H1 (cell line): ENCODE measurements around the gene SLC9A3. TPM values are rescaled to one million over a fixed set of nuclear protein-coding genes. Genes with fewer than 3 reads are reported as not detected.

Experiments used
- CTCF ChIA-PET: fragments of 300-600 bp; sonication (Branson Sonifier 250); formaldehyde crosslinking; loops from one replicate; lab custom pipeline; 2021; ENCODE audit not compliant: partially characterized antibody; lab: Charles Lee
- POLR2A ChIA-PET: fragments of 300-600 bp; sonication (Branson Sonifier 250); formaldehyde crosslinking; loops from one replicate; lab custom pipeline; 2021; ENCODE audit warnings: inconsistent platforms; ENCODE audit not compliant: partially characterized antibody; lab: Charles Lee
- DNase-seq, 2 experiments: peaks; one replicate each; pipeline versions ENCODE4 v3.0.0 to v3.0.0-alpha.2; 2010 to 2022; ENCODE audit warnings: low spot score in 2 of 2, low read depth in 1 of 2, mixed read lengths in 1 of 2
- FAIRE-seq: peaks from 2 replicates; lab custom pipeline; 2011; peaks lifted over from hg19 to GRCh38; lab: Jason Lieb, UNC
- H2AFZ ChIP-seq: 2 replicates; pipeline ENCODE4 v1.8.1; 2012; ENCODE audit warnings: low read length, inconsistent platforms
- H2AK5ac ChIP-seq: 2 replicates; pipeline ENCODE4 v1.6.1; 2013; ENCODE audit warnings: low read depth, low read length
- H2BK120ac ChIP-seq: replicated peaks from 2 replicates; pipeline ENCODE3; 2013; ENCODE audit warnings: low read depth, low read length, inconsistent platforms
- H2BK12ac ChIP-seq: 2 replicates; pipeline ENCODE4 v1.6.1; 2013; ENCODE audit warnings: low read depth, low read length
- H2BK15ac ChIP-seq: 2 replicates; pipeline ENCODE4 v1.6.1; 2013; ENCODE audit warnings: low read length
- H2BK20ac ChIP-seq: 2 replicates; pipeline ENCODE4 v1.6.1; 2013; ENCODE audit warnings: low read length
- H2BK5ac ChIP-seq: 2 replicates; pipeline ENCODE4 v1.6.1; 2013; ENCODE audit warnings: low read depth, low read length
- H3K14ac ChIP-seq: 2 replicates; pipeline ENCODE4 v1.6.1; 2013; ENCODE audit warnings: inconsistent platforms; ENCODE audit not compliant: insufficient read length
- H3K18ac ChIP-seq: 2 replicates; pipeline ENCODE4 v1.6.1; 2013; ENCODE audit warnings: low read length; ENCODE audit errors: extremely low read depth
- H3K23ac ChIP-seq: 2 replicates; pipeline ENCODE4 v1.6.1; 2013; ENCODE audit warnings: inconsistent platforms; ENCODE audit not compliant: insufficient read length
- H3K23me2 ChIP-seq: 2 replicates; pipeline ENCODE4 v1.6.1; 2013; ENCODE audit warnings: low read depth, low read length
- H3K27ac ChIP-seq: 2 replicates; pipeline ENCODE4 v1.6.1; 2011; ENCODE audit warnings: low read depth, low read length, inconsistent platforms
- H3K27me3 ChIP-seq, 4 experiments: replicated peaks in 1 of 4; 1 replicate in 1 of 4; 2 replicates in 3 of 4; pipeline versions ENCODE4 v1.6.1 to v1.8.1; 2011 to 2013; ENCODE audit warnings: low read length in 3 of 4, mild to moderate bottlenecking in 3 of 4, inconsistent platforms in 2 of 4, mixed read lengths in 2 of 4, moderate library complexity in 1 of 4; ENCODE audit not compliant: control insufficient read depth in 3 of 4, insufficient read depth in 3 of 4; ENCODE audit errors: extremely low read depth in 1 of 4
- H3K36me3 ChIP-seq, 4 experiments: 2 replicates each; pipeline versions ENCODE4 v1.6.1 to v1.8.1; 2011 to 2013; ENCODE audit warnings: mild to moderate bottlenecking in 4 of 4, low read length in 3 of 4, moderate library complexity in 2 of 4, control low read depth in 1 of 4, inconsistent platforms in 1 of 4; ENCODE audit not compliant: insufficient read depth in 4 of 4, control insufficient read depth in 2 of 4
- H3K4ac ChIP-seq: replicated peaks from 2 replicates; pipeline ENCODE3; 2013; ENCODE audit warnings: low read length, low read depth, mixed read lengths, inconsistent platforms; ENCODE audit not compliant: insufficient read length
- H3K4me1 ChIP-seq, 4 experiments: replicated peaks in 1 of 4; 1 replicate in 1 of 4; 2 replicates in 3 of 4; pipeline versions ENCODE4 v1.6.1 to v1.8.1; 2011 to 2013; ENCODE audit warnings: low read length in 3 of 4, inconsistent platforms in 2 of 4, mixed read lengths in 1 of 4; ENCODE audit not compliant: insufficient read depth in 4 of 4, control insufficient read depth in 3 of 4
- H3K4me2 ChIP-seq, 2 experiments: 2 replicates each; pipeline versions ENCODE4 v1.6.1 to v1.8.1; 2011 to 2013; ENCODE audit warnings: low read depth in 2 of 2, low read length in 2 of 2, control low read depth in 1 of 2, inconsistent platforms in 1 of 2, mild to moderate bottlenecking in 1 of 2; ENCODE audit not compliant: insufficient read depth in 1 of 2
- H3K4me3 ChIP-seq, 4 experiments: fragments of 200-600, 300-600 bp in 1 of 4; sonication (generic), shearing (Covaris generic), sonication (Bioruptor Twin) in 1 of 4; 2 replicates each; pipeline versions ENCODE4 v1.5.1 to v1.8.1; 2011 to 2016; ENCODE audit warnings: low read length in 4 of 4, low read depth in 3 of 4, control low read depth in 2 of 4, inconsistent platforms in 2 of 4, mild to moderate bottlenecking in 2 of 4, mixed read lengths in 1 of 4, moderate library complexity in 1 of 4; ENCODE audit not compliant: insufficient read depth in 2 of 4; ENCODE audit errors: extremely low read depth in 1 of 4
- H3K56ac ChIP-seq: replicated peaks from 2 replicates; pipeline ENCODE3; 2013; ENCODE audit warnings: low read depth, mild to moderate bottlenecking, mixed read lengths, low read length, inconsistent platforms; ENCODE audit not compliant: insufficient read length
- H3K79me1 ChIP-seq: 2 replicates; pipeline ENCODE4 v1.6.1; 2013; ENCODE audit warnings: low read depth, low read length, control low read depth
- H3K79me2 ChIP-seq, 2 experiments: 2 replicates each; pipeline versions ENCODE4 v1.6.1 to v1.8.1; 2012 to 2013; ENCODE audit warnings: low read length in 2 of 2, mild to moderate bottlenecking in 2 of 2, inconsistent platforms in 1 of 2; ENCODE audit not compliant: insufficient read depth in 2 of 2, control insufficient read depth in 1 of 2
- H3K9ac ChIP-seq, 4 experiments: replicated peaks in 1 of 4; 1 replicate in 1 of 4; 2 replicates in 3 of 4; pipeline versions ENCODE4 v1.6.1 to v1.8.1; 2011 to 2013; ENCODE audit warnings: low read depth in 3 of 4, low read length in 3 of 4, control low read depth in 2 of 4, mild to moderate bottlenecking in 2 of 4, moderate library complexity in 2 of 4, inconsistent platforms in 1 of 4; ENCODE audit errors: extremely low read depth in 1 of 4
- H3K9me3 ChIP-seq, 2 experiments: 2 replicates each; pipeline versions ENCODE4 v1.6.1 to v1.8.1; 2012 to 2013; ENCODE audit warnings: mild to moderate bottlenecking in 2 of 2, moderate library complexity in 2 of 2, control low read depth in 1 of 2, inconsistent platforms in 1 of 2, low read depth in 1 of 2, low read length in 1 of 2, mixed read lengths in 1 of 2; ENCODE audit not compliant: insufficient read depth in 2 of 2
- H4K20me1 ChIP-seq, 2 experiments: replicated peaks in 1 of 2; 2 replicates each; pipeline versions ENCODE3 to v1.8.1; 2011 to 2013; ENCODE audit warnings: inconsistent platforms in 2 of 2, low read length in 2 of 2, mild to moderate bottlenecking in 1 of 2; ENCODE audit not compliant: insufficient read depth in 2 of 2, control insufficient read depth in 1 of 2
- H4K5ac ChIP-seq: 2 replicates; pipeline ENCODE4 v1.6.1; 2013; ENCODE audit warnings: low read length, low read depth, mixed read lengths, inconsistent platforms; ENCODE audit not compliant: insufficient read length
- H4K8ac ChIP-seq: 2 replicates; pipeline ENCODE4 v1.8.0; 2013; ENCODE audit warnings: mild to moderate bottlenecking, moderate library complexity, low read length, inconsistent platforms; ENCODE audit not compliant: insufficient read depth; ENCODE audit errors: extremely low read depth
- H4K91ac ChIP-seq: replicated peaks from 2 replicates; pipeline ENCODE3; 2013; ENCODE audit warnings: low read length, mixed read lengths, inconsistent platforms; ENCODE audit not compliant: insufficient read length
- CREB1 ChIP-seq: IDR thresholded peaks from 2 replicates; pipeline ENCODE4 v1.6.1; 2012; ENCODE audit warnings: inconsistent platforms
- CTBP2 ChIP-seq: IDR thresholded peaks from 2 replicates; pipeline ENCODE4 v1.7.0; 2011; ENCODE audit warnings: borderline replicate concordance, mild to moderate bottlenecking, moderate library complexity, mixed read lengths, low read length; ENCODE audit not compliant: insufficient read depth, insufficient read length
- EP300 ChIP-seq, 2 experiments: IDR thresholded peaks; 1 replicate in 1 of 2; 2 replicates in 1 of 2; pipeline ENCODE4 v1.6.1; 2011 to 2012; ENCODE audit warnings: low read depth in 2 of 2, low read length in 2 of 2, mild to moderate bottlenecking in 2 of 2, borderline replicate concordance in 1 of 2, inconsistent platforms in 1 of 2, moderate library complexity in 1 of 2
- SAP30 ChIP-seq: fragments of 300-600 bp; sonication (generic); IDR thresholded peaks from 2 replicates; pipeline ENCODE4 v1.7.1; 2012; ENCODE audit warnings: low read length, moderate library complexity, mild to moderate bottlenecking, inconsistent platforms; ENCODE audit not compliant: insufficient read depth, insufficient replicate concordance
- TCF12 ChIP-seq: IDR thresholded peaks from 2 replicates; pipeline ENCODE4 v1.6.1; 2011; ENCODE audit warnings: low read depth, mild to moderate bottlenecking, low read length
- WGBS, 2 experiments: shearing (Covaris generic) in 1 of 2; methylation state at CpG; one replicate each; pipeline versions ENCODE4 v1.1.6 to v1.1.7; 2013 to 2015; ENCODE audit warnings: low lambda C conversion rate in 2 of 2, mixed read lengths in 2 of 2, inconsistent platforms in 1 of 2, low coverage in 1 of 2, missing lambda C conversion rate in 1 of 2; ENCODE audit not compliant: insufficient replicate concordance in 2 of 2, insufficient coverage in 1 of 2, insufficient read length in 1 of 2; ENCODE audit errors: extremely low coverage in 1 of 2, missing lambda C conversion rate in 1 of 2; 5-methylcytosine and 5-hydroxymethylcytosine counted together
- polyA plus RNA-seq, 7 experiments: library from polyadenylated mRNA; depleted of rRNA in 3 of 7; stranded (reverse) in 5 of 7; unstranded in 2 of 7; fragments of >200 nt in 5 of 7; fragments of 200-250 nt in 2 of 7; gene quantifications; 1 replicate in 5 of 7; 2 replicates in 1 of 7; 4 replicates in 1 of 7; pipeline versions ENCODE4 v1.2.1 to v1.2.3, GENCODE V29; 2011 to 2013; ENCODE audit warnings: missing spikeins in 2 of 7, mixed read lengths in 2 of 7
- total RNA-seq: library from RNA; stranded (reverse); fragmentation: NEBNext Ultra II Directional; extraction: Animal tissue kit (Norgen Biotek cat#: 25700); gene quantifications from 2 replicates; pipeline ENCODE4 v1.2.1, GENCODE V29; 2021

SLC9A3 gene
- total and polyA plus RNA-seq, 2 of the 8 experiments (the other 6 are each of a cell fraction or from before 2014, with no cell fraction given), result 0.95 to 1.0 TPM

DNA sequence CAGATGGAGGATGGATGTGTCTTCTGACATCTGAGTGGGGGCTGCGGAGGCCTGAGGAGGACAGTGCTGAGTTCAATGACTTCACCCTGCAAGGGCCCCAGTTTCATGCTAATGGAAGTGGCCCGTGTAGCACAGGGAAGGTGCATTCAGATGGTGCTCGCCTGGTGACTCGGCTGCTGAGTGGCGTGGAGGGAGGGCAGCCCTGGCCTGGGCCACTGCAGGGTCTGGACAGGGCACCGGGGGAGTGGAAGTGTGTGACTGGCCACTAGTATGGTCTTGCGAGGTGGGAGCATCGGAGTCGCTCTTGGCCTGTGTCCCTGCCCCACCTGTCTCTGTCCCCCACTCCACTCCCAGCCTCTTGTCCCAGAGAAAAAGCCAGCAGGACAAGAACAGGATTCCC, 1.7 kb upstream of the SLC9A3 start:
- no peak overlapping the region for H2BK5ac ChIP-seq
- no peak overlapping the region for H3K4me3 ChIP-seq
- no peak overlapping the region for H3K56ac ChIP-seq
- POLR2A ChIA-PET, result no interaction called here
- H3K36me3 ChIP-seq, result peaks cover 0 to 3% (median 0%) of the 10 kb centered on the region in 4 experiments; a peak in 1 of 8 replicates
- no peak overlapping the region for H2BK20ac ChIP-seq
- H3K79me2 ChIP-seq, result no peaks in the 10 kb centered on the region
- no peak overlapping the region for H2BK15ac ChIP-seq
- no peaks in the 10 kb centered on the region for H3K9me3 ChIP-seq
- no peak overlapping the region for H2AFZ ChIP-seq
- H3K14ac ChIP-seq, result no peak overlapping the region
- no peak overlapping the region for H3K4me2 ChIP-seq
- H3K23me2 ChIP-seq, result peaks cover 1% of the 10 kb centered on the region; the same call in 1 of the 2 replicates
- H3K23ac ChIP-seq, result no peak overlapping the region
- WGBS, 2 experiments, result 70% methylated on average over 9 of the region's 9 CpGs; no CpG with 5 or more reads in 1 of the 2 experiments
- CTCF ChIA-PET, result no interaction called here
- no peak for FAIRE-seq
- H3K27ac ChIP-seq, result no peak overlapping the region
- peaks cover 52 to 95% (median 85%) of the 10 kb centered on the region in 4 experiments for H3K27me3 ChIP-seq
- no peak overlapping the region for H4K91ac ChIP-seq
- H4K5ac ChIP-seq, result no peak overlapping the region
- no peak overlapping the region for H3K9ac ChIP-seq
- H3K4me1 ChIP-seq, result peaks cover 0 to 23% (median 10%) of the 10 kb centered on the region in 4 experiments; a peak in 6 of 7 replicates
- H2BK12ac ChIP-seq, result no peak overlapping the region
- no peak overlapping the region for H3K4ac ChIP-seq
- H2BK120ac ChIP-seq, result no peak overlapping the region
- peaks cover 0 to 8% of the 10 kb centered on the region in 2 experiments for H4K20me1 ChIP-seq
- H4K8ac ChIP-seq, result no peak overlapping the region; the same call in 1 of the 2 replicates
- H3K18ac ChIP-seq, result no peak overlapping the region
- no peaks in the 10 kb centered on the region for H3K79me1 ChIP-seq
- no peak for DNase-seq
- no peak overlapping the region for H2AK5ac ChIP-seq
- TF ChIP-seq CTBP2 (no peak), CREB1 (no peak), TCF12 (no peak), EP300 (IDR thresholded peaks at IDR 0.05; ENCODE audit: borderline replicate concordance in 1 of 2, low read depth in 2 of 2, low read length in 2 of 2) (no peak), SAP30 (no peak)
